Lung (tissue), 12 donors: ENCODE data around the gene PIP5K1B. TPM values are rescaled to one million over a fixed set of nuclear protein-coding genes. Genes with fewer than 3 reads are reported as not detected.
A peak's percentile ranks its signal among the peaks of the same experiment; 100 is the strongest.

Experiments
- ATAC-seq: fragments of 200-7000 bp; cut with Tn5 transposase; one replicate; pipeline ENCODE4 v1.9.1; 2020; ENCODE audit warnings: moderate number of reproducible peaks; ENCODE audit not compliant: insufficient read depth, low FRiP score
- DNase-seq, 3 donors: peaks; one replicate each; pipeline ENCODE4 v3.0.0-alpha.2; 2013 to 2017
- H3K27ac ChIP-seq, 2 donors: one replicate each; pipeline ENCODE4 v1.5.1; 2013; ENCODE audit warnings: mild to moderate bottlenecking in 2 of 2, moderate library complexity in 2 of 2, control low read depth in 1 of 2, inconsistent platforms in 1 of 2, low read depth in 1 of 2, low read length in 1 of 2
- H3K27me3 ChIP-seq, 3 donors: one replicate each; pipeline ENCODE4 v1.5.1; 2013; ENCODE audit warnings: low read length in 2 of 3; ENCODE audit not compliant: control insufficient read depth in 3 of 3, insufficient read depth in 3 of 3
- H3K36me3 ChIP-seq, 4 donors: one replicate each; pipeline ENCODE4 v1.5.1; 2013; ENCODE audit warnings: low read length in 4 of 4, mild to moderate bottlenecking in 1 of 4, moderate library complexity in 1 of 4; ENCODE audit not compliant: control insufficient read depth in 4 of 4, insufficient read depth in 4 of 4
- H3K4me1 ChIP-seq, 5 donors: one replicate each; pipeline ENCODE4 v1.5.1; 2013; ENCODE audit warnings: low read length in 5 of 5, mild to moderate bottlenecking in 2 of 5, moderate library complexity in 1 of 5; ENCODE audit not compliant: control insufficient read depth in 5 of 5, insufficient read depth in 5 of 5
- H3K4me3 ChIP-seq: one replicate; pipeline ENCODE4 v1.5.1; 2013; ENCODE audit warnings: mild to moderate bottlenecking, control low read depth, moderate library complexity
- H3K9ac ChIP-seq, 2 donors: one replicate each; pipeline ENCODE4 v1.5.1; 2013; ENCODE audit warnings: low read length in 2 of 2, control low read depth in 1 of 2; ENCODE audit not compliant: insufficient read depth in 1 of 2
- H3K9me3 ChIP-seq, 4 donors: one replicate each; pipeline ENCODE4 v1.5.1; 2013; ENCODE audit warnings: low read length in 3 of 4, mild to moderate bottlenecking in 1 of 4, moderate library complexity in 1 of 4; ENCODE audit not compliant: control insufficient read depth in 4 of 4, insufficient read depth in 3 of 4
- CTCF ChIP-seq: IDR thresholded peaks from 2 replicates; pipeline ENCODE4 v1.5.1; 2012; ENCODE audit warnings: mild to moderate bottlenecking; ENCODE audit errors: control extremely low read depth, extremely low read depth
- WGBS, 2 donors: extraction: QIAGEN DNeasy Blood & Tissue Kit; methylation state at CpG; one replicate each; pipeline ENCODE4 v1.1.7; 2013; 5-methylcytosine and 5-hydroxymethylcytosine counted together
- polyA plus RNA-seq, 2 donors: library from polyadenylated mRNA; stranded (reverse); fragments of 200-250 nt; gene quantifications; one replicate each; pipeline ENCODE4 v1.2.1, GENCODE V29; 2013
- total RNA-seq, 2 donors: library from RNA; depleted of rRNA in 1 of 2; stranded (reverse); fragments of >200 nt in 1 of 2; gene quantifications; one replicate each; pipeline ENCODE4 v1.2.1, GENCODE V29; 2014 to 2021
- donor health status: control.
- donor health status: control.
- donor health status: Bipolar disorder and iron deficiency.
- donor health status: healthy.
- donor health status: DM: yes; HTN: yes; CAD: no.

PIP5K1B gene
- total and polyA plus RNA-seq, 4 donors, result 6.6 to 28.2 (median 15.6) TPM

DNA sequence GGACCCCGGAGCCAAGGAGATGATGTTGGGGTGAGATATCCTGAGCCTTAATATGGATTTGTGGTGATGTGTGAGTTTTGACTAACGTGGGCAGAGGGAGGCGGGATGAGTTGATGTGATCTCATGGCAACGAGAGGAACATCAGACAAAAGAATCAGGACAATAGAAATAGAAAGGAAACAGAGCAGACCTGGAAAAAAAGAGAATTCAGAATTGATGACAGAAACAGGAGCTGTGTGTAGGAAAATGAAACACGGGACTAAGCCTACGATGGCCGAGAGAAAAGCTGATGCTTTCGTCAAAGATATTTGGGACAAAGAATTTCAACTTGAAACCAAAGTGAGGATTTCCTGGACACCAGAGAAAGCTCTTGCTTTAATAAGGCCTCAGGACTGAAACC, 298.0 kb downstream of the PIP5K1B start:
- Histone ChIP-seq H3K27me3 (no peaks in the 10 kb centered on the region), H3K27ac (no peak overlapping the region), H3K9me3 (no peaks in the 10 kb centered on the region), H3K36me3 (peaks cover 0 to 2% (median 0%) of the 10 kb centered on the region in 4 donors), H3K4me1 (peaks cover 0 to 21% (median 0%) of the 10 kb centered on the region in 5 donors), H3K9ac (no peak overlapping the region), H3K4me3 (no peak overlapping the region)
- no peak for DNase-seq
- 77 to 86% methylated on average over 8 of the region's 8 CpGs for WGBS, 2 donors
- TF ChIP-seq CTCF, result no peak
- no peak for ATAC-seq

GRCh38 chr9:69004836-69005235, 299.8 kb downstream of the PIP5K1B start:
- 54 to 78% methylated on average over 2 of the region's 2 CpGs for WGBS, 2 donors
- peak in 2 of 3 donors; percentile 36 to 52 for DNase-seq

GRCh38 chr9:69009708-69010107, 304.7 kb downstream of the PIP5K1B start:
- Histone ChIP-seq H3K36me3 (peaks cover 0 to 2% (median 0%) of the 10 kb centered on the region in 4 donors), H3K27me3 (no peaks in the 10 kb centered on the region), H3K9ac (no peak overlapping the region), H3K9me3 (no peaks in the 10 kb centered on the region), H3K4me3 (no peak overlapping the region), H3K4me1 (peaks cover 0 to 3% (median 0%) of the 10 kb centered on the region in 5 donors), H3K27ac (no peak overlapping the region)
- WGBS, 2 donors, result 78 to 95% methylated on average over 1 of the region's 1 CpG
- ATAC-seq (no peak), DNase-seq (no peak)
- TF ChIP-seq CTCF, result no peak

More at GRCh38 chr9:69004836-69005235, 299.8 kb downstream of the PIP5K1B start:
- Histone ChIP-seq H3K36me3 (peaks cover 0 to 2% (median 0%) of the 10 kb centered on the region in 4 donors), H3K9me3 (no peaks in the 10 kb centered on the region), H3K27me3 (no peaks in the 10 kb centered on the region), H3K4me1 (peaks cover 0 to 6% (median 0%) of the 10 kb centered on the region in 5 donors), H3K4me3 (no peak overlapping the region), H3K27ac (no peak overlapping the region), H3K9ac (no peak overlapping the region)
- no peak for ATAC-seq
- TF ChIP-seq CTCF, result no peak
